Fibroblast of lung (primary cell): ENCODE data around the gene ADAMTSL1. TPM values are rescaled to one million over a fixed set of nuclear protein-coding genes. Genes with fewer than 3 reads are reported as not detected.
A peak's percentile ranks its signal among the peaks of the same experiment; 100 is the strongest.

Source experiments
- DNase-seq, 2 donors: peaks; one replicate each; pipeline versions ENCODE4 v3.0.0 to v3.0.0-alpha.2; 2010; ENCODE audit warnings: low read depth in 2 of 2
- H2AFZ ChIP-seq: 2 replicates; pipeline ENCODE4 v1.5.1; 2012; ENCODE audit warnings: low read length, control low read depth, inconsistent platforms
- H3K27ac ChIP-seq: 2 replicates; pipeline ENCODE4 v1.5.1; 2011; ENCODE audit warnings: low read length, control low read depth; ENCODE audit not compliant: insufficient read depth
- H3K27me3 ChIP-seq: 2 replicates; pipeline ENCODE4 v1.5.1; 2011; ENCODE audit warnings: mild to moderate bottlenecking, low read length; ENCODE audit not compliant: control insufficient read depth, insufficient read depth
- H3K36me3 ChIP-seq: 2 replicates; pipeline ENCODE4 v1.5.1; 2011; ENCODE audit warnings: low read length; ENCODE audit not compliant: control insufficient read depth, insufficient read depth
- H3K4me1 ChIP-seq: 2 replicates; pipeline ENCODE4 v1.5.1; 2011; ENCODE audit warnings: low read length; ENCODE audit not compliant: control insufficient read depth, insufficient read depth; ENCODE audit errors: extremely low read depth
- H3K4me2 ChIP-seq: 2 replicates; pipeline ENCODE4 v1.5.1; 2011; ENCODE audit warnings: low read length, control low read depth; ENCODE audit not compliant: insufficient read depth; ENCODE audit errors: extremely low read depth
- H3K4me3 ChIP-seq, 4 experiments: fragments of 200-600 bp in 1 of 4; sonication (generic) in 1 of 4; replicated peaks in 1 of 4; 2 replicates each; pipeline ENCODE4 v1.5.1; 2011 to 2016; ENCODE audit warnings: low read length in 4 of 4, low read depth in 3 of 4, mild to moderate bottlenecking in 3 of 4, control low read depth in 2 of 4, inconsistent platforms in 1 of 4, mixed read lengths in 1 of 4; ENCODE audit not compliant: insufficient read depth in 1 of 4; ENCODE audit errors: control extremely low read depth in 1 of 4
- H3K79me2 ChIP-seq: 2 replicates; pipeline ENCODE4 v1.5.1; 2012; ENCODE audit warnings: mild to moderate bottlenecking, low read length, inconsistent platforms; ENCODE audit not compliant: control insufficient read depth, insufficient read depth
- H3K9ac ChIP-seq: 2 replicates; pipeline ENCODE4 v1.5.1; 2011; ENCODE audit warnings: mild to moderate bottlenecking, low read length, control low read depth; ENCODE audit not compliant: insufficient read depth
- H3K9me3 ChIP-seq: 2 replicates; pipeline ENCODE4 v1.5.1; 2012; ENCODE audit warnings: low read depth, low read length; ENCODE audit not compliant: control insufficient read depth, insufficient read depth
- H4K20me1 ChIP-seq: 2 replicates; pipeline ENCODE4 v1.5.1; 2011; ENCODE audit warnings: low read length; ENCODE audit not compliant: control insufficient read depth, insufficient read depth; ENCODE audit errors: extremely low read depth
- EZH2 ChIP-seq: IDR thresholded peaks from 2 replicates; pipeline ENCODE4 v1.5.1; 2012; ENCODE audit warnings: low read length, control low read depth, mild to moderate bottlenecking; ENCODE audit errors: missing control alignments
- polyA plus RNA-seq, 2 donors: library from polyadenylated mRNA; depleted of rRNA in 1 of 2; stranded (reverse) in 1 of 2; unstranded in 1 of 2; fragments of >200 nt; gene quantifications; 2 replicates each; pipeline ENCODE4 v1.2.1, GENCODE V29; 2011 to 2012; ENCODE audit warnings: missing spikeins in 1 of 2
- total RNA-seq: library from RNA; depleted of rRNA; stranded (reverse); fragments of >200 nt; gene quantifications from 2 replicates; pipeline ENCODE4 v1.2.1, GENCODE V29; 2014
- TF ChIP-seq, protein P1 (sequence below), 2 donors: IDR thresholded peaks in 1 of 2; conservative IDR thresholded peaks in 1 of 2; 1 replicate in 1 of 2; 2 replicates in 1 of 2; pipeline ENCODE4 v1.5.1; 2011 to 2012; ENCODE audit warnings: low read length in 2 of 2, control low read depth in 1 of 2, inconsistent platforms in 1 of 2, low read depth in 1 of 2, mild to moderate bottlenecking in 1 of 2

The ADAMTSL1 gene
- total and polyA plus RNA-seq, 2 donors (not counting 1 experiment from before 2014, with no cell fraction given) = 19.3 to 27.9 TPM

DNA sequence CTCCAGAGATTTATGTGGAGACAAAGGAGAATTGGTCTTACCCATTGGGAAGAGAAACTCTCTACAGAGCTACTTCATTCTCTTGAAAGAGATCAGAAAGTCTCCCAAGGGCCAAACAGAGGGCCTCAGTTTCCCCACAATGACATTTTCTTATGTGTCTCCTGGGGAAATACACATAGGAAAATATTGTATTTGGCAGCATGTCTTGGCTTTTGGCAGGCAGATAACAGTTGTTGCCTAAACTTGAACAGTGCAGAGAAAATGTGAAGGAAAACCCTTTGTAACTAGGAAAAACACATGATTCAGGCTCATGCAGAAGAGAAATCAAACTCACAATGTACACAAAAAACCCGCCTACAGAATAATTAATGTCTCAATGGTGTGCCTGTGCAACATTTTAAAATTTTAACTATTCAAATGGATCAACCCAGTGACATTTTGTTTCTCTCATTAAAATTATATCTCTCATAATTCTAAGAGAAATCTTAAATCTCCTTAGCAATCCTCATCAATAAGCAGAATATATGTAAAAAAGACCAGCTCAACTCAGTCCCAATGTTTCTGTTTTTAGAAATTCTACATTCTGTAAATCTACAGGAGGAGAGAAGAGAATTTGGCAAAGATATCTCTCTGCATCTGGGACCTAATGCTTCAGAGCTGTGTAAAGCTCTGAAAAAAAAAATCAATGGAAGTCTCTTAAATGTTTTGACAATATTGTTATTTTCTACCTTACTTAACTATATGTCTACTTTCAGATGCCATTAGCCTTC is 205.1 kb downstream of the ADAMTSL1 start:
- no peaks in the 10 kb centered on the region for H3K36me3 ChIP-seq
- no peaks in the 10 kb centered on the region for H4K20me1 ChIP-seq
- TF ChIP-seq, protein P1, sequence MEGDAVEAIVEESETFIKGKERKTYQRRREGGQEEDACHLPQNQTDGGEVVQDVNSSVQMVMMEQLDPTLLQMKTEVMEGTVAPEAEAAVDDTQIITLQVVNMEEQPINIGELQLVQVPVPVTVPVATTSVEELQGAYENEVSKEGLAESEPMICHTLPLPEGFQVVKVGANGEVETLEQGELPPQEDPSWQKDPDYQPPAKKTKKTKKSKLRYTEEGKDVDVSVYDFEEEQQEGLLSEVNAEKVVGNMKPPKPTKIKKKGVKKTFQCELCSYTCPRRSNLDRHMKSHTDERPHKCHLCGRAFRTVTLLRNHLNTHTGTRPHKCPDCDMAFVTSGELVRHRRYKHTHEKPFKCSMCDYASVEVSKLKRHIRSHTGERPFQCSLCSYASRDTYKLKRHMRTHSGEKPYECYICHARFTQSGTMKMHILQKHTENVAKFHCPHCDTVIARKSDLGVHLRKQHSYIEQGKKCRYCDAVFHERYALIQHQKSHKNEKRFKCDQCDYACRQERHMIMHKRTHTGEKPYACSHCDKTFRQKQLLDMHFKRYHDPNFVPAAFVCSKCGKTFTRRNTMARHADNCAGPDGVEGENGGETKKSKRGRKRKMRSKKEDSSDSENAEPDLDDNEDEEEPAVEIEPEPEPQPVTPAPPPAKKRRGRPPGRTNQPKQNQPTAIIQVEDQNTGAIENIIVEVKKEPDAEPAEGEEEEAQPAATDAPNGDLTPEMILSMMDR (conservative IDR thresholded peaks at IDR 0.05 in 1 of 2, IDR thresholded peaks at IDR 0.05 in 1 of 2; ENCODE audit: low read depth in 1 of 2, low read length in 2 of 2) = no peak
- TF ChIP-seq EZH2 = no peak
- no peaks in the 10 kb centered on the region for H3K27me3 ChIP-seq
- H3K4me3 ChIP-seq = no peak overlapping the region
- no peaks in the 10 kb centered on the region for H3K79me2 ChIP-seq
- H2AFZ ChIP-seq = no peak overlapping the region
- peak; percentile 14 to 24 for DNase-seq
- H3K4me2 ChIP-seq = no peak overlapping the region
- H3K27ac ChIP-seq = no peak overlapping the region
- no peak overlapping the region for H3K9ac ChIP-seq
- peaks cover 2% of the 10 kb centered on the region for H3K4me1 ChIP-seq
- no peaks in the 10 kb centered on the region for H3K9me3 ChIP-seq

DNA sequence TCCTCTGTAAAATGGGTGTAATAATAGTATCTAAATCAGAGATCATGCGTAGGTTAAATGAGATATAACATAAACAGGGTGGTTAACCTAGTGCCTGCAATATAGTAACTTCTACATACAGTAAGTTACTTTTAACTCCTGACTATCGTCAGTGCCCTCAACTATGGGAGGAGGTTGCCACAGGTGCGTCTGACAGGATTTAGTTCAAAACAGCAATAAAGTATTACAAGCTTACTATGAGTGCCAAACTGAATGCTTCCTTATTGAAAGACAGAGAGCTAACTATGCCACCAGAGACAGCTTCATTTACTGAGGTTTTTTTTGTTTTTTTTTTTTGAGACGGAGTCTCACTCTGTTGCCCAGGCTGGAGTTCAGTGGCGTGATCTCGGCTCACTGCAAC is 209.0 kb downstream of the ADAMTSL1 start:
- Histone ChIP-seq H3K27ac (no peak overlapping the region), H3K4me2 (no peak overlapping the region), H3K79me2 (no peaks in the 10 kb centered on the region), H3K4me3 (no peak overlapping the region), H3K9me3 (no peaks in the 10 kb centered on the region), H3K9ac (no peak overlapping the region), H4K20me1 (no peaks in the 10 kb centered on the region), H3K4me1 (no peaks in the 10 kb centered on the region), H3K36me3 (no peaks in the 10 kb centered on the region), H2AFZ (no peak overlapping the region), H3K27me3 (no peaks in the 10 kb centered on the region)
- no peak for TF ChIP-seq EZH2
- TF ChIP-seq, protein P1 (conservative IDR thresholded peaks at IDR 0.05 in 1 of 2, IDR thresholded peaks at IDR 0.05 in 1 of 2; ENCODE audit: low read depth in 1 of 2, low read length in 2 of 2) = no peak
- no peak for DNase-seq

DNA sequence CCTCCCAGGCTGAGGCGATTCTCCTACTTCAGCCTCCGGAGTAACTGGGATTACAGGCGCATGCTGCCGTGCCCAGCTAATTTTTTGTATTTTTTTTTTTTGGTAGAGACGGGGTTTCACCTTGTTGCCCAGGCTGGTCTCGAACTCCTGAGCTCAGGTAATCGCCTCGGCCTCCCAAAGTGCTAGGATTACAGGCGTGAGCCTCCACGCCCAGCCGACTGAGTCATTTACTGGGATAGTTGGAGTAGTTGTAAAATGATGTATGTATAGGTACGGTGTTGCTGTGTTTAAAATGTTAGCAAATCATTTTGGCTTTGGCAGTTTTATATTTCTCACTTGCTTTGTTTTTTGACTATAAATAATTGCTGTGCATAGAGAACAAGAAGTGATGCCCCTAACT is 209.4 kb downstream of the ADAMTSL1 start:
- no peaks in the 10 kb centered on the region for H4K20me1 ChIP-seq
- H3K9ac ChIP-seq = no peak overlapping the region
- no peak overlapping the region for H3K4me3 ChIP-seq
- H3K27me3 ChIP-seq = no peaks in the 10 kb centered on the region
- no peaks in the 10 kb centered on the region for H3K36me3 ChIP-seq
- no peak overlapping the region for H3K27ac ChIP-seq
- H2AFZ ChIP-seq = no peak overlapping the region
- DNase-seq = no peak
- no peaks in the 10 kb centered on the region for H3K79me2 ChIP-seq
- TF ChIP-seq EZH2 = no peak
- H3K9me3 ChIP-seq = no peaks in the 10 kb centered on the region
- H3K4me2 ChIP-seq = no peak overlapping the region
- H3K4me1 ChIP-seq = no peaks in the 10 kb centered on the region
